ENCODE results near the gene C20orf202.

Gene C20orf202

GRCh38 chr20:1225263-1225782 is 22.1 kb downstream of the C20orf202 start (continued):
- TF ChIP-seq SP2 (tag by site-specific recombination; IDR thresholded peaks at IDR 0.05) (peak; percentile 48), KLF9 (tag by site-specific recombination; IDR thresholded peaks at IDR 0.05; ENCODE audit: low read depth) (peak; percentile 43; the same call in 1 of the 2 replicates), ZBTB11 (tag by site-specific recombination; conservative IDR thresholded peaks at IDR 0.05; ENCODE audit: low read depth) (no peak), ZNF473 (tag by site-specific recombination; IDR thresholded peaks at IDR 0.05) (no peak), ELK4 (IDR thresholded peaks at IDR 0.05; ENCODE audit: borderline replicate concordance, low read depth, low read length) (no peak), GLIS2 (tag by site-specific recombination; IDR thresholded peaks at IDR 0.05) (peak; percentile 48; the same call in 1 of the 2 replicates), ZNF704 (tag by site-specific recombination; IDR thresholded peaks at IDR 0.05) (no peak), ZBTB49 (tag by site-specific recombination; IDR thresholded peaks at IDR 0.05; ENCODE audit: low read depth) (no peak), HOXC10 (CRISPR knock-in tag; IDR thresholded peaks at IDR 0.05) (no peak), HIC1 (tag by site-specific recombination; IDR thresholded peaks at IDR 0.05) (peak; percentile 21; the same call in 1 of the 2 replicates), PATZ1 (tag by site-specific recombination; IDR thresholded peaks at IDR 0.05) (peak; percentile 23; the same call in 1 of the 2 replicates)

Measured in HEK293 (cell line).